Neural cell (in vitro differentiated cells): ENCODE results near the gene RBMS3.

Experiments used
- SMC3 ChIP-seq: fragments of 450-650 bp; conservative IDR thresholded peaks from 2 replicates; pipeline ENCODE4 v1.6.1; 2014; ENCODE audit warnings: antibody characterized with exemption, mild to moderate bottlenecking, moderate library complexity; ENCODE audit not compliant: poor library complexity
- TF ChIP-seq, protein P1 (sequence below): fragments of 450-650 bp; IDR thresholded peaks from 2 replicates; pipeline ENCODE4 v1.5.1; 2014; ENCODE audit warnings: antibody characterized with exemption, mild to moderate bottlenecking, moderate library complexity; ENCODE audit not compliant: poor library complexity, severe bottlenecking
- TF ChIP-seq, protein P2 (sequence below): IDR thresholded peaks from 2 replicates; pipeline ENCODE4 v1.6.1; 2012; ENCODE audit warnings: borderline replicate concordance

DNA sequence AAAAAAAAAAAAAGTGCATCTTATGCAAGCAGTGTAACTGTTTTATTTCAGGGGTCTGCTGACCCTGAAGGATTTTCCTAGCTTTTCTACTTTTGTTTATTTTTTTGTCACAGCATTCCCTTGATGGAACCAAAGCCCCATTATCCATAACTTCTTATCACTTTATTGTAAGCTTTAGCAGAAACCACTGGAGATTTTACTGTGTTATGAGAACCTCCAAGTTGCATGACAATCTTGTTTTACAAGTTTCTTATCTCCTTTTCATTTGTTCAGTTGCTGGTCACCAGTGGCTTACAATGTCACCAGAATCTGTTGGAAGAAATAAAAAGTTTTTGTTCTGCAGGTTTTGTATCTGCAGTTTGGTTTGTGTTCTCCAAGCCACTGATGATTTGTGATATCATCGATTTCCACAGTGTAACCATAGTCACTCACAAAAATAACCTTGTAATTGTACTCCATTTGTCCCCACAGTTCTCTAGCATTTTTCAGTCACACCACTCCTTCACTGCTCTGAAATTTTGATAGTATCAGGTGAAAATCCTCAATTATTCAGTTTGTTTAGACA is 660.0 kb downstream of the RBMS3 start:
- TF ChIP-seq SMC3, result no peak
- TF ChIP-seq, protein P1, sequence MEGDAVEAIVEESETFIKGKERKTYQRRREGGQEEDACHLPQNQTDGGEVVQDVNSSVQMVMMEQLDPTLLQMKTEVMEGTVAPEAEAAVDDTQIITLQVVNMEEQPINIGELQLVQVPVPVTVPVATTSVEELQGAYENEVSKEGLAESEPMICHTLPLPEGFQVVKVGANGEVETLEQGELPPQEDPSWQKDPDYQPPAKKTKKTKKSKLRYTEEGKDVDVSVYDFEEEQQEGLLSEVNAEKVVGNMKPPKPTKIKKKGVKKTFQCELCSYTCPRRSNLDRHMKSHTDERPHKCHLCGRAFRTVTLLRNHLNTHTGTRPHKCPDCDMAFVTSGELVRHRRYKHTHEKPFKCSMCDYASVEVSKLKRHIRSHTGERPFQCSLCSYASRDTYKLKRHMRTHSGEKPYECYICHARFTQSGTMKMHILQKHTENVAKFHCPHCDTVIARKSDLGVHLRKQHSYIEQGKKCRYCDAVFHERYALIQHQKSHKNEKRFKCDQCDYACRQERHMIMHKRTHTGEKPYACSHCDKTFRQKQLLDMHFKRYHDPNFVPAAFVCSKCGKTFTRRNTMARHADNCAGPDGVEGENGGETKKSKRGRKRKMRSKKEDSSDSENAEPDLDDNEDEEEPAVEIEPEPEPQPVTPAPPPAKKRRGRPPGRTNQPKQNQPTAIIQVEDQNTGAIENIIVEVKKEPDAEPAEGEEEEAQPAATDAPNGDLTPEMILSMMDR, result no peak
- TF ChIP-seq, protein P2, sequence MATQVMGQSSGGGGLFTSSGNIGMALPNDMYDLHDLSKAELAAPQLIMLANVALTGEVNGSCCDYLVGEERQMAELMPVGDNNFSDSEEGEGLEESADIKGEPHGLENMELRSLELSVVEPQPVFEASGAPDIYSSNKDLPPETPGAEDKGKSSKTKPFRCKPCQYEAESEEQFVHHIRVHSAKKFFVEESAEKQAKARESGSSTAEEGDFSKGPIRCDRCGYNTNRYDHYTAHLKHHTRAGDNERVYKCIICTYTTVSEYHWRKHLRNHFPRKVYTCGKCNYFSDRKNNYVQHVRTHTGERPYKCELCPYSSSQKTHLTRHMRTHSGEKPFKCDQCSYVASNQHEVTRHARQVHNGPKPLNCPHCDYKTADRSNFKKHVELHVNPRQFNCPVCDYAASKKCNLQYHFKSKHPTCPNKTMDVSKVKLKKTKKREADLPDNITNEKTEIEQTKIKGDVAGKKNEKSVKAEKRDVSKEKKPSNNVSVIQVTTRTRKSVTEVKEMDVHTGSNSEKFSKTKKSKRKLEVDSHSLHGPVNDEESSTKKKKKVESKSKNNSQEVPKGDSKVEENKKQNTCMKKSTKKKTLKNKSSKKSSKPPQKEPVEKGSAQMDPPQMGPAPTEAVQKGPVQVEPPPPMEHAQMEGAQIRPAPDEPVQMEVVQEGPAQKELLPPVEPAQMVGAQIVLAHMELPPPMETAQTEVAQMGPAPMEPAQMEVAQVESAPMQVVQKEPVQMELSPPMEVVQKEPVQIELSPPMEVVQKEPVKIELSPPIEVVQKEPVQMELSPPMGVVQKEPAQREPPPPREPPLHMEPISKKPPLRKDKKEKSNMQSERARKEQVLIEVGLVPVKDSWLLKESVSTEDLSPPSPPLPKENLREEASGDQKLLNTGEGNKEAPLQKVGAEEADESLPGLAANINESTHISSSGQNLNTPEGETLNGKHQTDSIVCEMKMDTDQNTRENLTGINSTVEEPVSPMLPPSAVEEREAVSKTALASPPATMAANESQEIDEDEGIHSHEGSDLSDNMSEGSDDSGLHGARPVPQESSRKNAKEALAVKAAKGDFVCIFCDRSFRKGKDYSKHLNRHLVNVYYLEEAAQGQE, result no peak
